Activated T-cell treated with anti-CD3 and anti-CD28 coated beads, Interleukin-2, amount 50 U/mL, for 48 hours (primary cell): ENCODE data around the gene MTRF1L.
"Not testable (repeated sequence)": the region's sequence is repeated elsewhere in the genome, so short reads cannot be mapped to it uniquely, and the experiment has no call there.

Source experiments
- DNase-seq, 2 experiments: peaks; one replicate each; pipeline ENCODE4 v3.0.0-alpha.2; 2020

MTRF1L gene

DNA sequence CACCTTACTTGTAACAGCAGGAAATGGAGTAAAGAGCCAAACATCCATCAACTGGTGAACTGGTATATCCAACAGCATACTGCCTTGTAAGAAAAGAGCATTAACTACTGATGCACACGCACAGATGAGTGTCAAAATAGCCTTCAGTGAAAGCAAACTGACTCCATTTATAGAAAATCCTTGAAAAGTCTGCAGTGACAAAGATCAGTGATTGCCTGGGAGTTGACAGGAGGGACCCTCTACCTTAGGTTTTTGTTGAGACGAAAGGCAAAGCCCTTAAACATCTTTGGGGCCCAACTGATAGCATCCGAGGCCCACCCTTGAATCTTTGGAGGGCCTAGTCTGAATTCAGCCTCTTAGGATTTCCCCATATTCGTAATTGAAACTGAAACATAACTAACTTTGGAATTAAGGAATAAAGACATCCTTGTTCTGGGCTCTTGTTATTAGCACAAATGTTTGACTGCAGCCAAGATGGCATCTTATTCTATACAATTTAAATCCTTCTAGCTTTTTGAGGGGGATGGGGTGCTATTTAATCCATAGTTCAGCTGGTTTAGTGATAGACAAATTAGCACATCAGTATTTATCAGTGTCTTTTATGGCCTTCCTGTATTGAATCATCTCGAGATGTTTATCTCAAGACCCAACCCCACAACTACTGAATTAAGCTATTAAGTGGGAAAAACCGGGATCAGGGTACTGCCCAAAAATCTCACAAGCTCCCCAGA, 32.7 kb downstream of the MTRF1L start:
- DNase-seq = no peak

DNA sequence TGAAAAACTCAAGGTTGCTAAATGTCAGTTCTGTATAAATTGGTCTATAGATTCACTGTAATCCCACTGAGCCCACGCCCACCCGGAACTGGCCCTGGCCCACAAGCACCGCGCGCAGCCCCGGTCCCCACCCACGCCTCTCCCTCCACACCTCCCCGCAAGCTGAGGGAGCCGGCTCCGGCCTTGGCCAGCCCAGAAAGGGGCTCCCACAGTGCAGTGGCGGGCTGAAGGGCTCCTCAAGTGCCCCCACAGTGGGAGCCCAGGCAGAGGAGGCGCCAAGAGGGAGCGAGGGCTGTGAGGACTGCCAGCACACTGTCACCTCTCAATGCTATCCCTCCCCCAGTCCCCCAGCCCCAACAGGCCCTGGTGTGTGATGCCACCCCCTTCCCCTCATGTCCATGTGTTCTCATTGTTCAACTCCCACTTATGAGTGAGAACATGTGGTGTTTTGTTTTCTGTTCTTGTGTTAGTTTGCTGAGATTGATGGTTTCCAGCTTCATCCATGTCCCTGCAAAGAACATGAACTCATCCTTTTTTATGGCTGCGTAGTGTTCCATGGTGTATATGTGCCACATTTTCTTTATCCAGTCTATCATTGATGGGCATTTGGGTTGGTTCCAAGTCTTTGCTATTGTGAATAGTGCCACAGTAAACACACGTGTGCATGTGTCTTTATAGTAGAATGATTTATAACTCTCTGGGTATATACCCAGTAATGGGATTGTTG, 36.2 kb downstream of the MTRF1L start:
- not testable (repeated sequence) for DNase-seq

DNA sequence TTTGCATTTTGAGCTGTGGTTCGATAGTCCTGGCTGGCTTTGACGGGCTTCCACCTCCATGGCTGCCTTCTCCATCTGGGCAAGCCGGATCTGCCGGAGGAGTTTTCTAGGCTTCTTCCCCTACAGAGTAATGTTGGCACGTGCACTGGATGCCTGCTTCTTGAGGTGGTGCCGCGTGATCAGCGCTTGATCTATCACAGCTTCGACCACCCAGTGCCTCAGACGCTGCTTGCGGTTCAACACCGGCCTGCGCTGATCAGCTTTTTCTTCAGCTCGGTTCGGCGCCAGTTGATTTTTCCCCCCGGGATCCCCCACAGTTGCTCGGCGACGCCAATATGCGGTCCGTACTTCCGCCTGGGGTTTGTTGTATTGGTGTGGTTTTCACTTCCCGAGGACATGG, 43.2 kb downstream of the MTRF1L start:
- DNase-seq = no peak

DNA sequence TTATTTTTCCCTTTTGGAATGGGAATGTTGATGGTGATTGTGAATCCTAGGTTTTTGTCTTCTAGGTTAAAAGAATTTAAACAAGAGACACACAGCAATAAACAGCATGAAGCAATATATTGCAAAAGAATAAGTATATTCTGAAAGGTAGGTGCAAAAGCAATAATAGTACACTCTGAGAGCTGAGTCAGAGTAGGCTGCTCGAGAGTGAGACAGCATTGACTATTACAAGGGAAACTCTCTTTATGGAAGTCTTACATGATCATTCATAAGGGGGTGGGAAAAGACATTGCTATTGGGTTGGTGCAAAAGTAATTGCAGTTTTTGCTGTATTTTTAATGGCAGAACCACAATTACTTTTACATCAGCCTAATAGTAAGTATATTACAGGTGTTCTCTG, 44.7 kb downstream of the MTRF1L start:
- no peak for DNase-seq

DNA sequence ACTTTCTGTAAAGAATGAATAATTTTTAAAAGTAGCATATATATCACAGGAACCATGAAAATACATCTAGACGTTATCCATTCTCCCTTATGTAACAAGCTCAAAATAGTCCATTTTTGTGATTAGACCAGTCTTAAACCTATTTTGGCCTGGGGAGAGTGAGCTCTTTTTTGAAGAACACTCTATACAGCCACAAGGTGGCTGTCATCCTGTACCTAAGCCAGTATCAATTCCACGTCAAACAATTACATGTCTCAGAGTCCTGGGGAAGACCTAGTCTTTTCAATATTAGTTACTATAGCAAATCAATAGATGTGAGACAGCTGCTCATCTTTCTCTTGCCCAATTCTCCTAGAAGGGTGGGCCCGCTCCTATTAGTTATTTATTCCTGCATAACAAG, 48.1 kb downstream of the MTRF1L start:
- DNase-seq = no peak

DNA sequence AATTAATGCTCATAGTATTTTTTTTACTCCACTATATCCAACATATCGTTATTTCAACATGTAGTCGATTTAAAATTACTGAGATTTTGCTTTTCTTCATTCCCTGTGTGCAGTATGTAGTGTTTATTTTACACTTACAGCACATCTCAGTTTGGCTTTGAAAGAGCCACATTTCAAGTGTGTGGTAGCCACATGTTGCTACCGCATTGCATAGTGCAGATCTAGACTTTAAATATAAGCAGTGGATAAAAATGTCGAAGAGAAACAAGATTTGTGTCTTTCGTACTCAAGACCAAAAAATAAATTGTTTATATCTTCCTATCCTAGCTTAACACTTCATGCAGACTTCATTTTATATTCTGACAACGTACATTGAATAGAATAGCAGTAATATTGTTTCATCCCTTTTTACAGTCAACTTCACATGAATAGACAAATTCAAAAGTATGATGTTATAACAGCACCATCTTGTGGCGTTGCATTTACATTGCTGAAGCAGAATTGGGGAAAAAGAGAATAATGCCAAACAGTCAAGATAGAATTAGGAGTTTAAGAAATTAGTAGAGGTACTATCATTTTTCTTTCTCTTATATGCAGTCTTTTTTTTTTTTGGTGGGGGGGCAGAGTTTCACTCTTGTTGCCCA, 49.5 kb downstream of the MTRF1L start:
- DNase-seq = no peak

DNA sequence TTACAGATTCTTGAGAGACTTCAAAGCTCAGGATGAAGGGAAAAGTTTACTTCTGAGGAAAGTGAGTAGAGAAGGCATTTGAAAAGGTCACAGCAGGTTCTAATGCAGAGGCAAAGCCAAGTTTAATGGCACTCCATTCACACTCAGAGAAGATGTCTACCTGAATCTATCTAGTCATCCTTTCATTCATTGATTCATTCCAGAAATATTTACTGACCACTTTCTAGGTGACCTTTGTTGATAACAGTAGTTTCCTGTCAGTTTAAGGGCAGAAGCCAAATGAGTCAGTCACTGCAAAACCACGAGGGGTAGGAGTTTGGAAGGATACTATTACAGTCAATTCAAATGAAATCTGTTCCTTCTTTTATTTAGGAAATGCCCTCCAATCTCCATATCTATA, 50.5 kb downstream of the MTRF1L start:
- DNase-seq = no peak

DNA sequence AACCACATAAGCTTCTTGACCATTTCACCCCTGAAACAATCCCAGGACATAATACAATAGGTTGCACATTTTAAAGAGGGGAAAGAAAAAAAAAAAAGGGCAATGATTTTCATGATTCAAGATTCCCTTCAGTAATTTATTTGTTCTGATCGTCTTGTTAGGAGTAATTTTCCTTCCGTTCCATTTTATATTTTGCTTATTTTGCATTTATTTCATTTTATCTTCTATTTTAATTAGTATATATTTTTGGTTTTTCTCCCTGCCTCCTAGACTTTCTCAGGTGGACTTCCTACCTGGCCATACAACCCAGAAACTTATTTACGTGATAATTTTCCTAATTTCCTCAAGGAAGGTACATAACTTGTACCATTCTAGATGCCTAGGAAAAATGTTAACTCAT, 52.3 kb downstream of the MTRF1L start:
- no peak for DNase-seq

DNA sequence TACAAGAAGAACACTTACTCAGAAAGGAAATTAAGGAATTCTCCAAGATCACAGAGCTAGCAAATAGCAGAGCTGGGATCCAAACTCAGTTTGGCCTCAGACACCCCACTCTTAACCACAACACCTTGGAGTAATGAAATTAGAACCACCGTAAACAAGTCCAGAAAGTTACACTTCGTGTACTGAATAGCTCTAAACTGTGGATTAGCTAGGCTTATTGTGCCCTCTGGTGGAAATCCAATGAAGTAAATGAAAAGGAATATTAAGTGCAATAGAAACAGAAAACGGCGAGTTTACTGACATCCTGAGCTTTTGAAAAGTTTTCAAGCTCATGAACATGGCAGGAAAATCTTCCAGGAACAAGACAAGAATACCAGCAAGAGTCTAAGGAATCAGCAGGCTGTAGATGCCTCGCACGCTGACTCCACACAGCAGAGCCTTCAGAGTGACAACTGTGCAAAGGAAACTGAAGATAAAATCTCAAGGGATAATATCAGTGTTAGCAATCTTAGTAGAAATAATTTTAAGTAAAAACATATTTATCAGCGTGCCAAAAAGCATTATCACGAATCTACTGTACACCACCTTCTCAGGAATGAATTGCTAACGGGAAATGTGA, 54.2 kb downstream of the MTRF1L start:
- no peak for DNase-seq

DNA sequence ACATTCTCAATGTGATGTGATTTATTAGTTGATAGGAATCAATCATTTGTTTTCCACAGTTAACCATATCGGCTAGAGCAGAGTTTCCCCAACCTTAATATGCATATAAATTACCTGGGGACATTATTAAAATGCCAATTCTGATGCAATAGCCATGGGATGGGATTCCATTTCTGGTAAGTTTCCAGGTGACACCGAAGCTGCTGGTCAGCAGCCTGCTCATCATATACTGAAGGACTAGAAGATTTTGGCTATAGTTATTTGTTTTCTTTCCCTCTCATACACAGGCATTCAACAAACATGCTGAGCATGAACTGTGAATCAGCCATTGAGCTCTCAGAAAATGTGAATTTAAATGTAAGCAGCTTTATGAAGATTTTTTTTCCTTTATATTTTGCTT, 55.5 kb downstream of the MTRF1L start:
- no peak for DNase-seq

DNA sequence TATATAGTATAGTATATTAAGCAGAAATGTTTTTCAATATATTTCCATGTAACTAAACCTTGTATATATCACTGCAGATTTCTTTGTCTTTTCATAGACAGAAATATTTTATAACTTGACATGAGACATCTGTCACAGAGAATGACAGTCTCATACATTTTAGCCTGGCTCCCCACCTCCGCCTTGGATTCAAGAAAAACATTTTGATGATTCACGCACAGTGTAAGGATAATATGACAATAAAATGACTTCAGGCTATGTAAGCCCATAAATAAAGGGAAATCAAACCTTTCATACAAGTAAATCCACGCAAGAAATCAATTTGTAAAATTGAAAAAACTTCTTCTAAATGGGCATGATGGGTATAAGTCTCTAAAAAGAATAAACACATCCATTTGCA, 56.0 kb downstream of the MTRF1L start:
- no peak for DNase-seq

DNA sequence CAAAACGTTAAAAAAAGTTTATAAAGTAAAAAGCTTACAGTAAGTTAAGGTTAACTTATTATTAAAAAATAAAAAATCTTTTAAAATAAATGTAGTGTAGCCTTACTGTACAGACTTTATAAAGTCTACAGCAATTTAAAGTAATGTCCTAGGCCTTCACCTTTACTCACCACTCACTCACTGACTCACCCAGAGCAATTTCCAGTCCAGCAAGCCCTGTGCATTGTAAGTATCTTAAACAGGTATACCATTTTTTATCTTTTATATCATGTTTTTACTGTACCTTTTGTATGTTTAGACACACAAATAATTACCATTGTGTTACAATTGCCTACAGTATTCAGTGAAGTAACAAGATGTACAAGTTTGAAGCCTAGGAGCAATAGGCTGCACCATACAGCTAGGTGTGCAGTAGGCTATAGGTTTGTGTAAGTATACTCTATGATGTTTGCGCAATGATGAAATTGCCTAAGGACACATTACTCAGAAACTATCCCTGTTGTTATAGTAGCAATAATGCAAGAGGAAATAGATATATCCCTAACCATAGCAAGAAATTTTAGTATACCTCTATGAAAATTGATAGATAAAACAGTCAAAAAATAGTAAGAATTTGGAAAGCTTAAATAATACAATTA, 59.1 kb downstream of the MTRF1L start:
- DNase-seq = no peak

DNA sequence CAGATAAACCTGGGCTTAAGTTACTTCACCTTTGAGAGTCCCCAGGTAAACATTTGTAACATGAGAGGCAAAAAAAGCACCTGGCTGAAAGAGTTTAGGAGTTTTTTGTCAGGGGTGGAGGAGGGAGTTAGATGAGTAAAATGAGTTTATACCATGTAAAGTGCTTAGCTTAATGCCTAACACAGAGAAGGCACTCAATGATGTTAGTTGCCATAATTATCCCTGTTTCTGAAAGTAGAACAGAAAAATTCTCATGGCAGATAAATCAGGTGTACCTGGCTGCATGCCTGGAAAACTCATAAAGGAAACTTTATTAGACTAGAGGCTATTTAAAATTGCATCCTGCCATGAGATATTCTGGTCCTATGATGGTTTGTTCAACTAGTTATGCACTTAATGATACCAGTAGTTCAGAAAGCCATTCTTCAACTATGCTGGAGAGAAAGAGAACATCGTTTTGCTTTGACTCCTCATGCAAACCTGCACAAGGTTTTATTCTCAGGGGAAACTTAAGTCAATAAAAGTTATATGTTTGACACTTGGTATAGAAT, 60.1 kb downstream of the MTRF1L start:
- DNase-seq = no peak

DNA sequence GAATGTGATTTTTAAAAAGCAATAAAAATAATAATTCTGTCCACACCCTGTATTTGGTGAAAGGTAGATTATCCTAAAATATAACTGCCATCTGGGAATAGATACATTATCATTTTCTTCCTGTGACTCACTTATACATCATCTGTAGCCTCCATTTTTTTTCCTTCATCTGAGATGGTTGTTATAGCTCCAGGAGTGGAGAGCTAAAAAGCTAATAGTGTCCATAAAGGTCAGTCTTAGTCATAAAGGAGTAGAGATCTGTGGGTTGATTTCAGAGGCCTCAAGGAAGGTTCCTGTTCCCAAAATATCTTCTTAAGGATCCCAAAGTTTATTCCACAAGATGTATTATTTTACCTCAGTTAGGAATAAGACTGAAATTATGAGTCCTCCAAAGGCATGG, 60.8 kb downstream of the MTRF1L start:
- no peak for DNase-seq
